Umbilical cord (tissue), 2 donors: ENCODE measurements around the gene CSPG4. TPM values are rescaled to one million over a fixed set of nuclear protein-coding genes. Genes with fewer than 3 reads are reported as not detected.
"Not testable (repeated sequence)": the region's sequence is repeated elsewhere in the genome, so short reads cannot be mapped to it uniquely, and the experiment has no call there.

ENCODE experiments used
- DNase-seq: peaks from one replicate; pipeline ENCODE4 v3.0.0-alpha.2; 2015; ENCODE audit warnings: low spot score
- total RNA-seq: library from RNA; depleted of rRNA; stranded (reverse); fragments of >200 nt; gene quantifications from one replicate; pipeline ENCODE4 v1.2.3, GENCODE V29; 2014; ENCODE audit warnings: low replicate concordance; ENCODE audit not compliant: insufficient read depth

Gene CSPG4, protein sequence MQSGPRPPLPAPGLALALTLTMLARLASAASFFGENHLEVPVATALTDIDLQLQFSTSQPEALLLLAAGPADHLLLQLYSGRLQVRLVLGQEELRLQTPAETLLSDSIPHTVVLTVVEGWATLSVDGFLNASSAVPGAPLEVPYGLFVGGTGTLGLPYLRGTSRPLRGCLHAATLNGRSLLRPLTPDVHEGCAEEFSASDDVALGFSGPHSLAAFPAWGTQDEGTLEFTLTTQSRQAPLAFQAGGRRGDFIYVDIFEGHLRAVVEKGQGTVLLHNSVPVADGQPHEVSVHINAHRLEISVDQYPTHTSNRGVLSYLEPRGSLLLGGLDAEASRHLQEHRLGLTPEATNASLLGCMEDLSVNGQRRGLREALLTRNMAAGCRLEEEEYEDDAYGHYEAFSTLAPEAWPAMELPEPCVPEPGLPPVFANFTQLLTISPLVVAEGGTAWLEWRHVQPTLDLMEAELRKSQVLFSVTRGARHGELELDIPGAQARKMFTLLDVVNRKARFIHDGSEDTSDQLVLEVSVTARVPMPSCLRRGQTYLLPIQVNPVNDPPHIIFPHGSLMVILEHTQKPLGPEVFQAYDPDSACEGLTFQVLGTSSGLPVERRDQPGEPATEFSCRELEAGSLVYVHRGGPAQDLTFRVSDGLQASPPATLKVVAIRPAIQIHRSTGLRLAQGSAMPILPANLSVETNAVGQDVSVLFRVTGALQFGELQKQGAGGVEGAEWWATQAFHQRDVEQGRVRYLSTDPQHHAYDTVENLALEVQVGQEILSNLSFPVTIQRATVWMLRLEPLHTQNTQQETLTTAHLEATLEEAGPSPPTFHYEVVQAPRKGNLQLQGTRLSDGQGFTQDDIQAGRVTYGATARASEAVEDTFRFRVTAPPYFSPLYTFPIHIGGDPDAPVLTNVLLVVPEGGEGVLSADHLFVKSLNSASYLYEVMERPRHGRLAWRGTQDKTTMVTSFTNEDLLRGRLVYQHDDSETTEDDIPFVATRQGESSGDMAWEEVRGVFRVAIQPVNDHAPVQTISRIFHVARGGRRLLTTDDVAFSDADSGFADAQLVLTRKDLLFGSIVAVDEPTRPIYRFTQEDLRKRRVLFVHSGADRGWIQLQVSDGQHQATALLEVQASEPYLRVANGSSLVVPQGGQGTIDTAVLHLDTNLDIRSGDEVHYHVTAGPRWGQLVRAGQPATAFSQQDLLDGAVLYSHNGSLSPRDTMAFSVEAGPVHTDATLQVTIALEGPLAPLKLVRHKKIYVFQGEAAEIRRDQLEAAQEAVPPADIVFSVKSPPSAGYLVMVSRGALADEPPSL (N-terminal part only)
- total RNA-seq, result 84.0 TPM

DNA sequence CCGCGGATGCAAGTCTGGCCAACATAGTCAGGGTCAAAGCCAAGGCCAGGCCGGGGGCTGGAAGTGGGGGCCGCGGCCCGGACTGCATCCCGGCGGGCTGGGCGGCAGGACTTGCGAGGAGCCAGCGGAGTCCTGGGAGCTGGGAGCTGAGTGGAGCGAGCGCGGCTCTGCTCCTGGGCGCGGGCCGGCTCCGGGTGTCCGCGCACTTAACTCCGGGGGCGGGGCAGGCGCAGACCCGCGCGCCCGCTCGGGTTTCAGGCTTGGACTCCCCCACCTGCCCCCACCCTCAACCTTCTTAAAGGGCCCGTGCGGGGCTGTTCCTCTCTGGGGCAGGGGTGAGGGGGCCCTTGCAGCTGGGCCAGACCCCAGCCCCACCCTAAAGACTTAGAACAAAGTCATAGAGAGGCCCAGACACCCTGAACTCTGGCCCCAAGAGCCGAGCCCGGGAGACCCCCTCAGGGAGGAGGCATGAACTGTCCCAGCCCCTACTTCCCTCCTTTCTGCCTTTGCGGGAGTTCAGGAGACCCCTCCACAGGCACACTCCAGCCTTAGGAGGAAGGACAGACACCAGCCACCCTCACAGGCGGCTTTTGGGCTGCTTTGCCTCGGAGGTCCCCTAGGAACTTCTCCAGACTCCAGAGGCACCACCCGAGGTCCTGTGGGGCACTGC lies at the start of gene CSPG4:
TSS of gene CSPG4 (minus strand) at position 181 of the 670 bp plus-strand sequence. CDS start at position 88, 93 bp downstream.
- DNase-seq, result peak; percentile 89

DNA sequence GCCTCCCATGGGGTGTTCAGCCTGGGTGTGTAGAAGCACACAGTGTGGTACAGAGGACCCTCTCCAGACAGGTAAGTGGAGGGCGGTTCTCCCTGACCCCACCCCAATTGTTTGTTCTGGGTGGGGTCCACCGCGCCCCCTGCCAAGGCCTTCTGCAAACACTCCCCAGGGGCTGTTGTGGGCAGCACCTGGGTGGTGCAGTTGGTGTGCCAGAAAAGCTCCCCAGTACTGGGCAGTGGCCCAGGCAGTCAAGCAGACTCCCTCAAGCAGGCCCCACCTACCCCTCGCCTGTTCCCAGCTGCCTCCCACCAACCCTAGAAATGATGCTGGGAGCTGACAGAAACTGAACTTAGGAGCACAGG lies 49.7 kb upstream of the CSPG4 start:
- not testable (repeated sequence) for DNase-seq

DNA sequence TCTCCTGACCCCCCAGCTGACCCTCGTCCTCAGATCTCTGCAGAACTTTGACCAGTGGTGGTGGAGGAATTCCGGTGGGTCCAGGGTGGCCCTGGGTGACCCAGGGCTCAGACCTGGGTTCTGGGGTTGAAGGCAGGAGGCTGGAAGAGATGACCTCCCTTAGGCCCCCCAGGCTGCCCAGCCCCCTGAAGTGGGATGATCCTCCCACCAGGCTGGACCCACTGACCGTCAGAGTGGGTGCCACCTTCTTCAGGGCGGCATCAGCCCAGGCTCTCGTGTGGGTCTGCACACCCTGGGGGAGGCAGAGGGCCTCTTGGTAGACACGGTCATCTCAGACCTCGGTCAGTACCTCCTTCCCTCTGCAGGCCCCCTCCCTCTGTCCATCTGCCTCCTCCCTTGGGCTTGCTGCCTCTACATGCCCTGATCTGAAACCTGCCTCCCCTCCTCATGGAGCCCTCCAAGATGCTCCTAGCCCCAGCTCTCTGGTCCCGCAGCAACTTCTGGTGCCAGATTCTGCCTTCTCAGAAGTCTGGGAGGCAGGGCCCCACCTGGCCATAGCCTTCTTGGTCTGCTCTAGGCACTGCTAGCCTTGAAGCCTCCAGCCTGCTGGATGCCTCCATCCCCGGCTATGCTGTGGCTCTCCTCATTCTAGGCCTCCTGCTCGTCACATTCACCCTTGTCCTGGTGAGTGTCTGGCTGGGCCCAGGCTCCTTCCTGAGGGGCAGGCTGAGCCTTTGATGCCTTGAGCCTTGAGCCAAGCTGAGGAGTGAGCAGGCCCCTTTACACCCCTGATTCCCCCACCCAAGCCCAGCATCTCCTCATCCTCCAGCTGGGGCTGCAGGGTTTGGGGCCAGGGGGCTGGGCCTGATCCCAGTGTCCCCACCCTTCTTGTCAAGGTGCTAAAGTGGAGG lies 49.1 kb upstream of the CSPG4 start:
- DNase-seq, result no peak

DNA sequence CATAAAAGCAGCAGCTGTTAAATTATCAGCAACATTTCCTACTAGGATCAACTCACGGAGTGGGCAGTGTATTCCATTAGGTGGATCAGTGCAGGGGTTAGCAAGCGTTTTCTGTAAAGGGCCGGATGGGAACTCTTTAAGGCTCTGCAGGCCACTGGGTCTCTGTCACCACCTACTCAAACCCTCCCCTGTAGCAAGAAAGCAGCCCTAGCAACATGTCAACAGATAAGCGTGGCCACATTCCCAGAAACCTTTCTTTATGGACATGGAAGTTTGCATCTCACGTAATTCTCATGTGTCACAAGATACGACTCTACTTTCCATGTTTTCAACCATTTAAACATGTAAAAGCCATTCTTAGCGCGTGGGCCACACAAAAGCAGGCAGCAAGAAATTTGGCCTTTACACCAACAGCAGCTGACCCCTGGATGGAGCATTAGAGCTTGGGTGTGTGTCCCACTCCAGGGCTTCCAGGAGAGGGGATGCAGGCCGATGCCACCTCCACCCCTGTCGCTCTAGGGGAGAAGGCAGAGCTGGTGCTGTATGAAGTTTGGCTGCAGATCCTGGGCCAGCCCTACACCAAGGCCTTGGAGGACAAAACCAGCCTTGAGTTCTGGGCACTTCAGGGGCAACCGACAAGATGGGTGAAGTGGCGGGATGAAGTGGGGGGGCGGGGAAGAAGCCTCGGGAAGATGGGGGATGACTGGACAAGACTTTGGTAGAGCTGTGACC lies 48.2 kb upstream of the CSPG4 start:
- DNase-seq, result no peak

DNA sequence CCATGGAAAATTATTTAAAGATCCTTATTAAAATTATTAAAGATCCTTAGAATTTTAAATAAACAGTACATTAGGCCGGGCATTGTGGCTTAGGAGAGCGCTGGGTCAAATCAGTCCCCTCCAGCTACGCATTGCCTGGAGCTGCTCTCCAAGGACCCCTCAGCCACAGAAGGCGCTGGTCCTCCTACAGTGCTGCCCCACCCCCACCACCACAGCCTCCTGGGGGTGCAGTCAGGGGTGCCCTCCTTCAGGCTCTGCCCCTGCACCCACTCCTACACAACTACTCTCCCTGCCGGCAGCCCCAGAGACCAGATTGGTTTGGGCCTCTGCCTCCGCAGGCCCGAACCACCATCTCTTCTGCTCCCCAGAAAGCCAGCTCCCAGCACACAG lies 47.5 kb upstream of the CSPG4 start:
- DNase-seq, result not testable (repeated sequence)

DNA sequence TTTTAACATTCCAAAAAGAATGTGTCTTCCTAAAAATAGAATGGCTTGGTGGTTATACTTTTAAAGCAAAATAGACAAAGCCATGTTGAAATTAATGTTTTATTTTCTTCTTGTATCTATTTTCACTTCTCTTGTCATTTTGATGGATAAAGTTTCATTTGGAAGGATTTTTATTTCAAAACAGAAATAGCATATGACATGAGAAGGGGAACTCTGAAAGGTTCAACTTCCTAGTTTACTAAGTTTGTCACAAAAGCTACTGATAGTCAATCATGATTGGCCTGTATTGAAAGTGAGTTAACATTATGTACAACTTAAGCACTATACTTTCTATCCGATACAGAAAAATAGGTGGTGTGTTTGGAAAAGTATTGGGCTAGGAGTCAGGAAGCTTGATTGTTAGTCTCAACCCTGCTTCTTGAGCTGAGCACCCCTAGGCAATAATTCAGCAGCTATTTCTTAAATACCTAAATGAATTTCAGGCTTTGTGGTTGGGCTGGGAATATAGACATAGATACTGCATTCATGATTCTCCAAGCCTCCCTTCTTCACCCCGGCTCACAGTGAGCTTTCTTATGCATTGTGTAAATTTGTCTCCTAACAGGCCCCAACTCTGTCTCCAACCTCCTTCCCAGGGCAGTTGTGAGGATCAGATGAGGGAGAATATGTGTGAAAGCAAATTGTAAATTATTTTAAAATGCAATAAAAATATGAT lies 46.9 kb upstream of the CSPG4 start:
- DNase-seq, result no peak

DNA sequence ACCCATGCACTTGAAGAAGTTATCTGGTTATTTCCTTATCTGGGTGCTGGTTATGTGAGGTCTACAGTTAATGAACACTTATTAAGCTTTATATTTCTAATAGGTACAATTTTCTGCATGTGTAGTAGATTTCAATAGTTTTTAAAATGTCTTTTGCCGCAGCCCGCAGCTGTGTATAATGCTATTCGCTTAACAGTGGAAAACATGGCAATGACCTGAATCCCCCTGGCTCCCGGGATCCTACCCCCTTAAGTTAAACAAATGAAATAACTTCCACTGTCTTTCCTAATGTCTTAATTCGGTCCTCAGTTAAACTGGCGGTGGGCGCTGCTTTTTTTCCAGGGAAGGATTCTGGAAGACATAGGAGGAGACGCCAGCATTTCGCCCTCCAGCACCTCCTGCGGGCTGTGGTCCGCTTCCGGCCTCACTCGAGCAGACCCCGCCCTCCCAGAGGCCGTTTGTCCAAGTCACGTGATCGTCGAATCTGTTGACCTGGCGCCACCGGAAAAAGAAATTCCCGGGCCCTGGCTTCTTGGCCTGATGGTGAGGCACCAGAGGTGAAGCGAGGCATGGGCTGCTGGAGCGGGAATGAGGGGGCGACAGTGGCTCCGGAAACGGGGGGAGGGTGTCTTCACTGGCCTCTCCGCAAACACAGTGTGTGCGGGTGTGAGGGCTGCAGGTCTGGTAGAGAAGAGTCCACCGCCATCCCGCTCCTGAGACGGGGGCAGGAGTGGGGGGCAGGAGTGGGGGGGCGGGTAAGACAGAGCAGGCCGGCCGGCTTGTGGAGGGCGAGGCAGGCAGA lies 45.6 kb upstream of the CSPG4 start:
- peak; percentile 96 for DNase-seq

DNA sequence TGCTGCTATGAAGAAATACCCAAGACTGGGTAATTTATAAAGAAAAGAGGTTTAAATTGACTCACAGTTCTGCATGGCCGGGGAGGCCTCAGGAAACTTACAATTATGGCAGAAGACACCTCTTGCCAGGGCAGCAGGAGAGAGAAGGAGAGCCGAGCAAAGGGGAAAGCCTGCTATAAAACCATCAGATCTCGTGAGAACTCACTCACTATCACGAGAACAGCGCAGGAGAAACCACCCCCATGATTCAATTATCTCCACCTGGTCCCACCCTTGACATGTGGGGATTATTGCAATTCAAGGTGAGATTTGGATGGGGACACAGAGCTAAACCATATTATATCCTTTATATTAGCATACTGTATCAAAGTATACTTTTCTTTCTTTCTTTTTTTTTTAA lies 42.2 kb upstream of the CSPG4 start:
- DNase-seq, result not testable (repeated sequence)

DNA sequence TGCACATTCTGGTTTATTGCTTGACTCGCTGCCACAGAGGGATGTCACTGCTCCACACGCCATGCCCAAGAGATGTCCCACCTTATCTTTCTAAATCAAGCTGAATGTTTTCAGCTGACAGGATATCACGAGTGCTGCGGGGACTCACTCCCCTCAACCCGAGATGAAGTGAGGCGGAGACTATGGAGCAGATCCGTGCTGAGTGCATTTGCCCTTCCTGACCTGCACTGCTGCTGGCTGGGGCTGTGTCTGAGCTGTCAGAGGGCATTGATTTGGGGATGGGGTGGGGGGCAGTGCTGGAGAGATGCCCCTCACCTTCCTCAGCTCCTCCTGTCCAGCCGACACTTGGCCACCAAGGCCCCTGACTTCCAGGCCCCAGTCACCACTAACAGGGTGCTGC lies 40.5 kb upstream of the CSPG4 start:
- no peak for DNase-seq

DNA sequence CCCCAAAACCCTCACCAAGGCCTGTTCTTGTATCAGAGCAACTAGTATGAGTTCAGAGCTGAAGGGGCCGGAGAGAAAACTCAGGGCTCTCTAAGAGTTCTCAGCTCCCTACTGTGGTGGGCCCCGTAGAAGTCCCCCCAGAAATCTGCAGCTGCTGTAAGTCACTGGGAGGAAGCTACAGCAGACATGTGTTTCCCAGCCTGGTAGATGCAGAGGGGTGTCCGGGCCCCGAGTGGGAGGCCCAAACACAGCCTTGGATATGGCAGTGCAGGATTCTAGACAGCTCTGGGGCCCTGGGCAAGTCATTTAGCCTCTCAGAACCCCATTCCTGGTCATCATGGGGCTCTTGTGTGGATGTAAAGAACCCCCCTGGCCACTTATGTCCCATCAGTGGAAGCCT lies 39.2 kb upstream of the CSPG4 start:
- no peak for DNase-seq

DNA sequence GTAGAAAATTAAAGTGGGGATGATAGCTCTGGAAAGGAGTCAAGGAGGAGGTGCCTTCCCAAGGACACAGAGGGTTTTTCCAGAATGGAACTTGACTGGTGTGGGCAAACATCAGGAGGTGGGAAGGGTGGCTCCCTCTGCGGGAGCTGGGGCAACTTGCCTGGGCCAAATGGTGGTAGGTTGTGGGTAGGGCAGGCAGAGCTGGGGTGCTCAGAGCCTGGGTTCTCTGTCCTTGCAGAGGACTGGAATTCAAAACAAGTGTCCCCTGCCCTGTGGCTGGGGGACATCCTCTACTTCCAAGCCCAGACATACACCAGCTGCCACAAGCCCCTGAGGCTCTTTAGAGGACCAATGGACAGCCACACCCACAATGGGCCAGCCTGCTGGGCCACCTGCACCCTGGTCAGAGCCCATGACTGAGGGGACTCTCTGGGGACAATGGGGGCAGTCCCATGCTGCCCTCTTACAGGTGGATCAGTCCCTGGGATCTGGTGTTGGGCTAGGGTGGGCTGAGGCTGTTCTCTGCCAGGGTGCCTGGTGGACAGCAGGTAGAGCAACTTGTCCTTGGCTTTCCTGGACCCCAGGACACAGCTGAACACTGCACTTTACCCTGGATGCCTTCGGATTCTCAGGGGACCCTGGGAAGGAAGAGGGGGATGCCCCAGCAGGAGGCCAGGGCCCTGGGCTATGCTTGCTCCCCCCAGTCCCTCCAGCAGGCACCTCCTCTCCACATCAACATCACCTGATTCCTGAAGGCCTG lies 38.6 kb upstream of the CSPG4 start:
- DNase-seq, result no peak

DNA sequence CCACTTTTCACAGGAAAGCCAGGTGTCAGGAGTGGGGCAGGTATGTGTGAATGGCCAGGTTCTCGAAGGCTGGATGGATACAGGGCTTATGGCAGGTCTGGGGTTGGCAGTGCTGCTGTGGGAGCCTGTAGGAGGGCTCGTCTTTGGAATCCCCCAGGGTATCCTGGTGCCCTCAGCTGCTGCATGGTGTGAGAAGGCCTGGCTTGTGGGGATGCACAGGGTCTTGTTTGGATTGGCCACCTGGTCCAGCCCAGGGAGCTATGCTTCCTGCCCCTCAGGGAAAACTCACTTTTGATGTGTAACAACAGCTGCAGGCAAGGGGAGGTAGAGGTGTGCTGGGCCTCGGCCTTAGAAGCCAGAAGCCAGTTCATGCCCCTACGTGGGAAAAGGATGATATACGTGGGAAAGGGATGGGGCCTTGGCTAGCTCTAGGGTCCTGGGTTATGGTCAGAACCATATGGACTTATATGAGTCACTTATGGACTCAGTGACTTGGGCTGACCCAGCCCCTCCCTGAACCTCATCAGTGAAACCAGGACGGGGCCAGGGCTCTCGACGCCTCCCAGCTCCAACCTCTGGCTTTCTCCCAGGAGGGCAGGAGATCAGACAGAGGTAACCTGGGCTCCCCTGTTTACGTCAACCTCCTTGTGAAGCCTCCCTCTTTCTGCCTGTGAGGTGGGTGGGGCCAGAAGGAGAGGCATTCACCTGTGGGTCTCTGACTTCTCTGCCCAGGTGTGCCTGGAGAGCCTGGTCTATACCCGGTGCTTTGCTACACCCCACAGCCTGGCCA lies 37.8 kb upstream of the CSPG4 start:
- no peak for DNase-seq

DNA sequence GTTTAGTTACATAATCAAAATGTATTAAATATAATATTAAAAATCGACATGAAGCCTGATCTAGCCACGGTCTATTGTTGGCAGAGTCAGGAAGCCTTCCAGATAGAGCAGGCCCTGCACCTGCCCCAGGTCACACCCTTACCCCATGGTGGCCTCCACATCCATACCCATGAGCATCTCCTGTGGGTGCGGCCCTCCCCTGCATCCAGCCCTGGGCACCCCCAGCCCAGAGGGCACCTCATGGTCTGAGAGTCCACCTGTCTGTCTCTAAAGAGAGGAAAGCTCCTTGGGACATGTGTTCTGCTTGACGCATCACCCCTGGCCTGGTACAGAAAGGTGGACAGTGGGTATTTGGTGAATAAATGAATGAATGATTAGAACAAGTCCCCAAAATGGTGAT lies 37.2 kb upstream of the CSPG4 start:
- no peak for DNase-seq

DNA sequence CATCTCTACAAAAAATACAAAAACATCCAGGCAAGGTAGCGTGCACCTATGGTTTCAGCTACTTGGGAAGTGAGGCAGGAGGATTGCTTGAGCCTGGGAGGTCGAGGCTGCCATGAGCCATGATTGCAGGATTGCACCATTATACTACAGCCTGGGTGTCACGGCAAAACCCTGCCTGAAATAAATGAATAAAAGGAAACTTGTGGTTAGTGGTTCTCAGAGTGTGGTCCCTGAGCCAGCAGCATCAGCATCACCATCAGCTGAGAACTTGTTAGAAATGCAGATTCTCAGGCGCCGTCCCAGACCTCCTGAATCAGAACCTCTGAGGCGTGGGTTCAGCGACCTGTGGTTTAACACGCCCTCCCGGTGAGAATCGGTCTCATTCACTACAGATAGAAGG lies 36.2 kb upstream of the CSPG4 start:
- not testable (repeated sequence) for DNase-seq

DNA sequence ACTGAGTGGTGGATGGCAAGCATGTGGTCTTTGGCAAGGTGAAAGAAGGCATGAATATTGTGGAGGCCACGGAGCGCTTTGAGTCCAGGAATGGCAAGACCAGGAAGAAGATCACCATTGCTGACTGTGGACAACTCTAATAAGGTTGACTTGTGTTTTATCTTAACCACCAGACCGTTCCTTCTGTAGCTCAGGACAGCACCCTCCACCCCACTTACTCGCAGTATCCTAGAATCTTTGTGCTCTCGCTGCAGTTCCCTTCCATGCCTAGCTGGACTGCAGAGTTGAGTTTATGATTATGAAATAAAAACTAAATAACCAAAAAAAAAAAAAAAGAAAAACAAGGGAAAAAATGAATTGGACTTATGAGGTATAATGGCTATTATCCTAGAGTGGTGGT lies 34.5 kb upstream of the CSPG4 start:
- not testable (repeated sequence) for DNase-seq

DNA sequence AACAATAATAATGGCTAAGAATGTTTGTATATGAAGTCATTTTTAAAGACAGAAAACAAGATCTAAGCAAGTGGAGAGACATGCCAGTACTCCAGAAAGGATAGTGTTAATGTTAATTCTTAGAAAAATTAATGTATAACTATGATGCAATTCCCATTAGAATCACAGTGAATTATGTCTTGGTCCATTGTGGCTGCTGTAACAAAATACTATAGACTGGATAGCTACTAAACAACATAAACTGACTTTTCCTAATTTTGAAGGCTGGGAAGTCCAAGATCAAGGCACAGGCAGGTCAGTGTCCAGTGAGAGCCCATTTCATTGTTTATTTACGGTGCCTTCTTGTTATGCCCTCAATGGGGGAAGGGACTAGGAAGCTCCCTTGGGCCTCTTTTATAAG lies 32.7 kb upstream of the CSPG4 start:
- no peak for DNase-seq
